ENCODE measurements around the gene ANXA2. TPM values are rescaled to one million over a fixed set of nuclear protein-coding genes. Genes with fewer than 3 reads are reported as not detected.

Gene ANXA2
- total and polyA plus RNA-seq, 2 donors from 2014 or later, result 383 to 867 TPM

GRCh38 chr15:60399246-60399915, 1.6 kb upstream of the ANXA2 start:
- Histone ChIP-seq H3K9ac (ENCODE audit: low read length in 3 of 3) (no peak overlapping the region), H3K4me3 (ENCODE audit: low read length in 3 of 3) (peak overlapping the region in 1 of 3 donors; percentile 37), H3K27me3 (ENCODE audit: control insufficient read depth, insufficient read depth, low read length) (no peaks in the 10 kb centered on the region), H3K36me3 (ENCODE audit: control insufficient read depth in 2 of 3, insufficient read depth in 3 of 3, low read length in 3 of 3) (peaks cover 0 to 2% (median 0%) of the 10 kb centered on the region in 3 donors), H3K9me3 (ENCODE audit: control insufficient read depth in 2 of 3, insufficient read depth in 1 of 3, low read length in 3 of 3) (no peaks in the 10 kb centered on the region), H3K27ac (ENCODE audit: low read depth in 2 of 2, low read length in 2 of 2) (no peak overlapping the region), H3K4me1 (ENCODE audit: control insufficient read depth in 2 of 3, insufficient read depth in 2 of 3, low read depth in 1 of 3, low read length in 3 of 3) (peaks cover 6 to 13% (median 8%) of the 10 kb centered on the region in 3 donors)
- DNase-seq (no peak), FAIRE-seq (no peak)
- TF ChIP-seq CTCF (IDR thresholded peaks at IDR 0.05; ENCODE audit: borderline replicate concordance, extremely low read depth, insufficient read depth), result no peak
- intact Hi-C loops (cut with DNase I), result no loop called here

- H3K27me3 ChIP-seq (ENCODE audit: control insufficient read depth, insufficient read depth, low read length), result no peaks in the 10 kb centered on the region
- intact Hi-C loops (cut with DNase I), result no loop called here
- H3K27ac ChIP-seq (ENCODE audit: low read depth in 2 of 2, low read length in 2 of 2), result peak overlapping the region; percentile 82 to 87
- FAIRE-seq, result no peak
- peaks cover 9 to 32% (median 21%) of the 10 kb centered on the region in 3 donors for H3K4me1 ChIP-seq (ENCODE audit: control insufficient read depth in 2 of 3, insufficient read depth in 2 of 3, low read depth in 1 of 3, low read length in 3 of 3)
- H3K9me3 ChIP-seq (ENCODE audit: control insufficient read depth in 2 of 3, insufficient read depth in 1 of 3, low read length in 3 of 3), result no peaks in the 10 kb centered on the region
- H3K4me3 ChIP-seq (ENCODE audit: low read length in 3 of 3), result peak overlapping the region; percentile 65 to 85 (median 72)
- DNase-seq, result peak; percentile 68 to 87 (median 83)
- peak overlapping the region; percentile 57 to 80 (median 78) for H3K9ac ChIP-seq (ENCODE audit: low read length in 3 of 3)
- TF ChIP-seq CTCF (IDR thresholded peaks at IDR 0.05; ENCODE audit: borderline replicate concordance, extremely low read depth, insufficient read depth), result no peak
- H3K36me3 ChIP-seq (ENCODE audit: control insufficient read depth in 2 of 3, insufficient read depth in 3 of 3, low read length in 3 of 3), result peaks cover 0 to 2% (median 0%) of the 10 kb centered on the region in 3 donors
Observed at GRCh38 chr15:60396958-60397771, 621 bp downstream of the ANXA2 start.

- no peak for FAIRE-seq
- peak overlapping the region; percentile 82 to 87 for H3K27ac ChIP-seq (ENCODE audit: low read depth in 2 of 2, low read length in 2 of 2)
- intact Hi-C loops (cut with DNase I), result no loop called here
- H3K27me3 ChIP-seq (ENCODE audit: control insufficient read depth, insufficient read depth, low read length), result no peaks in the 10 kb centered on the region
- no peaks in the 10 kb centered on the region for H3K9me3 ChIP-seq (ENCODE audit: control insufficient read depth in 2 of 3, insufficient read depth in 1 of 3, low read length in 3 of 3)
- H3K4me3 ChIP-seq (ENCODE audit: low read length in 3 of 3), result peak overlapping the region; percentile 65 to 85 (median 72)
- peak overlapping the region in 2 of 3 donors; percentile 57 to 78 for H3K9ac ChIP-seq (ENCODE audit: low read length in 3 of 3)
- H3K36me3 ChIP-seq (ENCODE audit: control insufficient read depth in 2 of 3, insufficient read depth in 3 of 3, low read length in 3 of 3), result peaks cover 0 to 2% (median 0%) of the 10 kb centered on the region in 3 donors
- peaks cover 9 to 38% (median 21%) of the 10 kb centered on the region in 3 donors for H3K4me1 ChIP-seq (ENCODE audit: control insufficient read depth in 2 of 3, insufficient read depth in 2 of 3, low read depth in 1 of 3, low read length in 3 of 3)
- DNase-seq, result no peak
- TF ChIP-seq CTCF (IDR thresholded peaks at IDR 0.05; ENCODE audit: borderline replicate concordance, extremely low read depth, insufficient read depth), result no peak
Observed at GRCh38 chr15:60396560-60396957, 1.2 kb downstream of the ANXA2 start.
